Measurements from ENCODE around the gene STRADB.
"Not testable (repeated sequence)": the region's sequence is repeated elsewhere in the genome, so short reads cannot be mapped to it uniquely, and the experiment has no call there.

The STRADB gene

GRCh38 chr2:201467666-201468065 lies 16.1 kb downstream of the STRADB start:
- no peak for DNase-seq (ENCODE audit: low read depth)

GRCh38 chr2:201470821-201471731 lies 19.5 kb downstream of the STRADB start:
- DNase-seq (ENCODE audit: low read depth): no peak

- no peak for DNase-seq (ENCODE audit: low read depth)
Measured at GRCh38 chr2:201471732-201472393, 20.3 kb downstream of the STRADB start.

GRCh38 chr2:201472411-201472810 lies 20.9 kb downstream of the STRADB start:
- DNase-seq (ENCODE audit: low read depth): no peak

- no peak for DNase-seq (ENCODE audit: low read depth)
Measured at GRCh38 chr2:201482543-201482942, 31.0 kb downstream of the STRADB start.

GRCh38 chr2:201483342-201483741 lies 31.8 kb downstream of the STRADB start:
- no peak for DNase-seq (ENCODE audit: low read depth)

- DNase-seq (ENCODE audit: low read depth): not testable (repeated sequence)
Measured at GRCh38 chr2:201483758-201484157, 32.2 kb downstream of the STRADB start.

GRCh38 chr2:201484805-201485204 lies 33.3 kb downstream of the STRADB start:
- DNase-seq (ENCODE audit: low read depth): no peak

- DNase-seq (ENCODE audit: low read depth): no peak
Measured at GRCh38 chr2:201490291-201490690, 38.8 kb downstream of the STRADB start.

GRCh38 chr2:201496785-201497184 lies 45.2 kb downstream of the STRADB start:
- DNase-seq (ENCODE audit: low read depth): no peak

GRCh38 chr2:201500534-201500933 lies 49.0 kb downstream of the STRADB start:
- no peak for DNase-seq (ENCODE audit: low read depth)

- no peak for DNase-seq (ENCODE audit: low read depth)
Measured at GRCh38 chr2:201502713-201503112, 51.2 kb downstream of the STRADB start.

GRCh38 chr2:201507725-201508124 lies 56.2 kb downstream of the STRADB start:
- DNase-seq (ENCODE audit: low read depth): no peak

GRCh38 chr2:201513271-201513670 lies 61.7 kb downstream of the STRADB start:
- DNase-seq (ENCODE audit: low read depth): no peak

GRCh38 chr2:201515573-201516246 lies 64.2 kb downstream of the STRADB start:
- DNase-seq (ENCODE audit: low read depth): no peak

- no peak for DNase-seq (ENCODE audit: low read depth)
Measured at GRCh38 chr2:201517094-201517493, 65.6 kb downstream of the STRADB start.

GRCh38 chr2:201520201-201520600 lies 68.7 kb downstream of the STRADB start:
- DNase-seq (ENCODE audit: low read depth): no peak

- no peak for DNase-seq (ENCODE audit: low read depth)
Measured at GRCh38 chr2:201522965-201523364, 71.4 kb downstream of the STRADB start.

GRCh38 chr2:201523506-201523905 lies 72.0 kb downstream of the STRADB start:
- DNase-seq (ENCODE audit: low read depth): no peak
